GM18870 (cell line): Measurements from ENCODE around the gene C19orf12.

ENCODE experiments used
- ATAC-seq: cut with Tn5 transposase; IDR thresholded peaks from one replicate; pipeline ENCODE4 v1.9.1; 2021; ENCODE audit warnings: moderate library complexity; ENCODE audit not compliant: unreplicated experiment

Gene C19orf12

GRCh38 chr19:29664753-29665214 lies 50.3 kb downstream of the C19orf12 start:
- peak; percentile 29 for ATAC-seq

- ATAC-seq = no peak
These were observed 51.0 kb downstream of the C19orf12 start for GRCh38 chr19:29663861-29664752.

- no peak for ATAC-seq
These were observed 52.3 kb downstream of the C19orf12 start for GRCh38 chr19:29662604-29663404.

GRCh38 chr19:29662278-29662603 lies 52.8 kb downstream of the C19orf12 start:
- no peak for ATAC-seq

- no peak for ATAC-seq
These were observed 54.2 kb downstream of the C19orf12 start for GRCh38 chr19:29660835-29661234.

GRCh38 chr19:29658221-29658991 lies 56.7 kb downstream of the C19orf12 start:
- no peak for ATAC-seq

GRCh38 chr19:29655648-29656335 lies 59.3 kb downstream of the C19orf12 start:
- no peak for ATAC-seq

GRCh38 chr19:29653398-29653797 lies 61.7 kb downstream of the C19orf12 start:
- no peak for ATAC-seq

- ATAC-seq = no peak
These were observed 63.3 kb downstream of the C19orf12 start for GRCh38 chr19:29651622-29652394.

- no peak for ATAC-seq
These were observed 64.2 kb downstream of the C19orf12 start for GRCh38 chr19:29650772-29651387.
